T-helper 1 cell treated with Interleukin-12 subunit alpha and Interleukin-12 subunit beta and Interleukin-4 antibody, amounts not matched to agents 30 ng/mL and 1 ng/mL, for 36 hours (primary cell): ENCODE data around the gene RPTOR. TPM values are rescaled to one million over a fixed set of nuclear protein-coding genes. Genes with fewer than 3 reads are reported as not detected.

Experiments used
- intact Hi-C: fragments of 100-400 bp; cut with micrococcal nuclease; formaldehyde crosslinking; loops from one replicate; pipeline ENCODE4 v1.15.1; 2024
- total RNA-seq: library from RNA; stranded (reverse); gene quantifications from 2 replicates; pipeline ENCODE4 v1.2.3, GENCODE V29; 2022

RPTOR gene
- total RNA-seq, 1 donor from 2014 or later, result 75.6 TPM

GRCh38 chr17:80822021-80822699 lies 277.5 kb downstream of the RPTOR start:
- intact Hi-C loops, result no loop called here

GRCh38 chr17:80822700-80823410 lies 278.2 kb downstream of the RPTOR start:
- intact Hi-C loops, result no loop called here

DNA sequence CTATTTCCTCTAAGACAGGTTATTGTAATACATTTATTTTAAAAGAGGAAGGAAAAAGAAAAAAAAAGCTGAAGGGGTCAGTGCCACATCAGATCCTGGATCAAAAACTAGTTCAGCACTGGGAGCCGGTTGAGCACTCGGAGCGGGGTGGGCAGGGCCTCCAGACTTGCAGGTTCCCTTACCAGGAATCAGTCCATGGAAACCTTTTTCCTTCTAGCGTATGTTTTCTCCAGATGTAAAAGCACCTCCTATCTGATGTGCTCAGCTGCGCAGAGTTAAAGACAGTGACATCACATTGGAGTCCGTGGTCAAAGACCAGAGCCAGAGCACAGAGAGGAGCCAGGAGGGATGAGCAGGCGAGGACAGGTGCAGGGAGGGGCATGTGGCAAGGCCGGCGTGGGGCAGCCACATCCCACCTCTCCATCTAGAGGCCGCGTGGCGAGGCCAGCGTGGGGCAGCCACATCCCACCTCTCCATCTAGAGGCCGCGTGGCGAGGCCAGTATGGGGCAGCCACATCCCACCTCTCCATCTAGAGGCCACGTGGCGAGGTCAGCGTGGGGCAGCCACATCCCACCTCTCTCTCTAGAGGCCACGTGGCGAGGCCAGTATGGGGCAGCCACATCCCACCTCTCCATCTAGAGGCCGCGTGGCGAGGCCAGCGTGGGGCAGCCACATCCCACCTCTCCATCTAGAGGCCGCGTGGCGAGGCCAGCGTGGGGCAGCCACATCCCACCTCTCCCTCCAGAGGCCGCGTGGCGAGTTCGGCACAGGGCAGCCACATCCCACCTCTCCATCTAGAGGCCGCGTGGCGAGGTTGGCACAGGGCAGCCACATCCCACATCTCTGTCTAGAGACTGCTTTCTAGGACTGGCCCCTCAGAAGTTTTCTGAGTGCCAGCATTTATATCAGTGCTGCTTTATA lies 280.2 kb downstream of the RPTOR start:
- intact Hi-C loops, result no loop called here

GRCh38 chr17:80825471-80826345 lies 281.1 kb downstream of the RPTOR start:
- intact Hi-C loops, result no loop called here

DNA sequence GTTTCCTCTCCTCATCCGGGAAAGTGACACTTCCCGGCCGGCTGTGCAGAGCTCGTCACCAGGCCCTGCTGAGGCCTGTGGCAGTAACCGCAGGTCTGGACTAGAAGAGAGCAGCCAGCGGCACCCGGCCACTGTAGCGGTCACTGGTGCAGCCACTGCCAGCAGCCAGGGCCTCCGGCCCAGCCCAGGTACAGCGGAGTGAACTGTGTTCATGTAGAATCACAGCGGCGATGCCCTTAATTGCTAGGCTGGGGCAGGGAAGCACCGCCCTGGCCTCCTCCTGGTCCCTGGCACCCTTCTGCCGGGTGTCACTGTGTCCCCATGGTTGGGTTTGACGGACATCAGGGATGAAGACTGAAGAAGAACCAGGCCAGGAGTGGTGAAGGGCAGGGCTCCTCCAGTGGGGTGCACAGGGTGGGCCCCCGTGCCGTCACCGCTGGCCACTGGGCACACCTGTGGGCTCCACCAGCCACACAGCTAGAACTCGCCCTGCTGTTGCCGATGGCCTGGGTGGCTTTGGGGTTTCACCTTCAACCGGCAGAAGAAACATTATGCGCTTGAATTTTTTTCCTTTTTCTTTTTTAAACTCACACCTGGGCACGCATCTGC lies 281.8 kb downstream of the RPTOR start:
- intact Hi-C loops, result no loop called here

GRCh38 chr17:80826955-80827645 lies 282.5 kb downstream of the RPTOR start:
- intact Hi-C loops, result no loop called here

- intact Hi-C loops, result no loop called here
Measured at GRCh38 chr17:80827646-80828643, 283.3 kb downstream of the RPTOR start.

- intact Hi-C loops, result no loop called here
Measured at GRCh38 chr17:80829166-80829813, 284.7 kb downstream of the RPTOR start.

DNA sequence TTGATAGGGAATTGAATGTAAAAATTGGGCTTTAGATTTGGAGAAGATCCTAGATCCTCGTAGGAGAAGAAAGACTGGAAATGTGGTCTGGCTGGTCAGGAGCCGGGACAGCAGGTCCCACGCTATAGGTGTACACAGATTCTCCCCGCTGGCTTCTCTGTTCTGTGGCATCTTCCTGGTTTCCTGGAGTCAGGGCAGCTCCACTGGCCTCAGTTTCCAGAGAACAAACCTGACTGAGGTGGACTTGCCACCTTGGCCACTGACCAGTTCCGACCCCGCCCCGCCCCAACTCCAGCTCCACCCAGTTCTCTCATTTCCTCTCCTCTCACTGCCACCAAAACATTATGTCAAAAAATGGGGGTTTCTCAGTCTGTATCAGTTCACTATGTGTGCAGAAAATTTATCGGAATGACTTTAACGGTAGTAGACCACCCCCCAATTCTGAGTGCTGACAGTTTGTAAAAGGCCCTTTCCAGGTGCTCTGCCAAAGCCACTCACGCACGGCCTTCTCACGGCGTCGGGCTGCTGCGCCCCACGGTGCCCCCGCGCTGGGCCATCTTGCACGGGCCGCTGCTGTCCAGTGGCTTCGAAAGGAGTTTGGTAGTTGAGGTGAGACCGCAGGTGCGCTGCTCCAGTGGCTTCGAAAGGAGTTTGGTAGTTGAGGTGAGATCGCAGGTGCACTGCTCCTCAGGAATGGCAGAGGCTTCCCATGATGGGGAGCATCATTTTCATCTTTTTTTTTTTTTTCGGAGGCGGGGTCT lies 285.6 kb downstream of the RPTOR start:
- intact Hi-C loops, result no loop called here

DNA sequence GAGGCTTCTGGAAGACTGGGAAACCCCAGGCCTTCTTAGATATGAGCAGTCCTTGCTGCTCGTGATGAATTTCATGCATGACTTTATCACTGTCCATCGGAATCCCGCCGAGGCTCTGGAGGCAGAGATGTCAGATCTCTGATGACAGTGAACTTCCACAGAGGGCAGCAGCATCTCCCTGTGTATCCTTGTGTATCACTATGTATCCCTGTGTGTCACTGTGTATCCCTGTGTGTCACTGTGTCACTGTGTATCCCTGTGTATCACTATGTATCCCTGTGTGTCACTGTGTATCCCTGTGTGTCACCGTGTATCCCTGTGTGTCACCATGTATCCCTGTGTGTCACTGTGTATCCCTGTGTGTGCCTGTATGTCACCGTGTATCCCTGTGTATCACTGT lies 286.9 kb downstream of the RPTOR start:
- intact Hi-C loops, result no loop called here

DNA sequence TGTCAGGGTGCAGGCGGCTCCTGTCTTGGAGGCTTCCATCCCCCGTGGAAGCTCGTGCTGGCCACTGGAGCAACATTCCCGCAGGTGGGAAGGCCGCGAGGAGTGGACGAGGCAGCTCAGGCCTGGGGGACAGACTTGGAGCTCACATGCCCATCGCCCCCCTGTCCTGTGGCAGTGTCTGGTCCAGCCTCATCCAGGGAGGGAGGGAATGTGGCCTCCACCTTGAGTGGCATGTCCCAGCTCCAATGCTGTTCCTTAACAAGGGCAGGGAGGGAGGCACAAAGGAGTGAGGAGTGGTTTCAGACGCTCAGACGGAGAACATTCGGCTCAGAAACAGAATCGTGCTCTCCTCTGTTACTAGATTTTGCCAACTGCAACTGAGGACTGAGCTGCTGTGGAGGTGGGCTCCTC lies 287.6 kb downstream of the RPTOR start:
- intact Hi-C loops, result loop anchor here (1.0 to 2.0 kb wide), 2 partner anchors 13 to 45 kb away; no protein-coding TSS in a partner anchor

- intact Hi-C loops, result loop anchor here (1.0 to 2.0 kb wide), 9 partner anchors 14 to 379 kb away; no protein-coding TSS in a partner anchor
Measured at GRCh38 chr17:80832888-80833583, 288.4 kb downstream of the RPTOR start.

- intact Hi-C loops, result loop anchor here (1.0 to 2.0 kb wide), 8 partner anchors 13 to 380 kb away; no protein-coding TSS in a partner anchor
Measured at GRCh38 chr17:80833952-80834892, 289.6 kb downstream of the RPTOR start.

DNA sequence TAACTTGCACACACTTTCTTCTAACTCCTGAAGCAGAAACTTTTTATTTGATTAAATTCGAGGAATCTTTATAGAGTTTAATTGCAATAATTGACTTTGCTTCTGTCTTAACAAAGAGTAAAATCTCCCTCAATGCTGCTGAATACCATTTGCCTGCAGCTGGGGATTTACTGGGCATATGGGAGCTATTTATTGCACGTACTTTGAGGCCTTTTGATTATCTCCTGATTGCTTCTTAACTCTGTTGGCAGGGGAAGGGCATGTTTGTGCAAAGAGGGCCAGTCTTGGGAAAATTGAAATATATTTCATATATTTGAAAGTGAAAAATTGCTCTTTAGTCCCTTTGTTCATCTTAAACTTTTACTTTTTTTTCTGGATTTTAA lies 290.2 kb downstream of the RPTOR start:
- intact Hi-C loops, result no loop called here
